SK-MEL-5 (cell line): ENCODE measurements around the gene CDH4. TPM values are rescaled to one million over a fixed set of nuclear protein-coding genes. Genes with fewer than 3 reads are reported as not detected.
"Not testable (repeated sequence)": the region's sequence is repeated elsewhere in the genome, so short reads cannot be mapped to it uniquely, and the experiment has no call there.

Experiments
- DNase-seq: peaks from one replicate; pipeline ENCODE4 v3.0.0-alpha.2; 2016; ENCODE audit warnings: low read depth, low spot score
- in situ Hi-C: cut with HindIII; loops from 2 replicates; pipeline ENCODE4 v1.10.0; 2016; ENCODE audit warnings: low sequenced_read_pairs, high pct_unique_total_duplicates, low pct_unique_long_range_greater_than_20kb
- total RNA-seq: library from RNA; depleted of rRNA; stranded (reverse); fragments of >200 nt; shearing (Covaris generic); gene quantifications from 2 replicates; pipeline ENCODE4 v1.2.3, GENCODE V29; 2014

Gene CDH4
- total RNA-seq, 1 experiment from 2014 or later: not detected

GRCh38 chr20:61271312-61272231 lies 19.5 kb downstream of the CDH4 start:
- DNase-seq: peak; percentile 33
- in situ Hi-C loops: no loop called here

GRCh38 chr20:61273024-61273423 lies 21.0 kb downstream of the CDH4 start:
- in situ Hi-C loops, DNase-seq: not testable (repeated sequence)

DNA sequence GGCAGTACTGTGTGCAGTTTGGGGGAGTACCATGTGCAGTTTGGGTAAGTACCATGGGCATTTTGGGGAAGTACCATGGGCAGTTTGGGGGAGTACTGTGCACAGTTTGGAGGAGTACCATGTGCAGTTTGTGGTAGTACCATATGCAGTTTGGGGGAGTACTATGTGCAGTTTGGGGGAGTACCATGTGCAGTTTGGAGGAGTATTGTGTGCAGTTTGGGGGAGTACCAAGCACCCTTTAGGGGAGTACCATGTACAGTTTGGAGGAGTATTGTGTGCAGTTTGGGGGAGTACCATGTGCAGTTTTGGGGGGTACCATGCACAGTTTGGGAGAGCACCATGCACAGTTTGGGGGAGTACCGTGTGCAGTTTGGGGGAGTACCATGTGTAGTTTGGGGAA lies 21.6 kb downstream of the CDH4 start:
- in situ Hi-C loops: not testable (repeated sequence)

GRCh38 chr20:61274326-61274725 lies 22.3 kb downstream of the CDH4 start:
- in situ Hi-C loops: no loop called here
- DNase-seq: no peak

More for the DNA sequence above, 21.6 kb downstream of the CDH4 start:
- DNase-seq: not testable (repeated sequence)

GRCh38 chr20:61278296-61278695 lies 26.2 kb downstream of the CDH4 start:
- no peak for DNase-seq
- in situ Hi-C loops: no loop called here

- in situ Hi-C loops: no loop called here
- no peak for DNase-seq
These were observed 27.6 kb downstream of the CDH4 start for GRCh38 chr20:61279621-61280150.

- in situ Hi-C loops: no loop called here
- no peak for DNase-seq
These were observed 28.3 kb downstream of the CDH4 start for GRCh38 chr20:61280217-61280980.

DNA sequence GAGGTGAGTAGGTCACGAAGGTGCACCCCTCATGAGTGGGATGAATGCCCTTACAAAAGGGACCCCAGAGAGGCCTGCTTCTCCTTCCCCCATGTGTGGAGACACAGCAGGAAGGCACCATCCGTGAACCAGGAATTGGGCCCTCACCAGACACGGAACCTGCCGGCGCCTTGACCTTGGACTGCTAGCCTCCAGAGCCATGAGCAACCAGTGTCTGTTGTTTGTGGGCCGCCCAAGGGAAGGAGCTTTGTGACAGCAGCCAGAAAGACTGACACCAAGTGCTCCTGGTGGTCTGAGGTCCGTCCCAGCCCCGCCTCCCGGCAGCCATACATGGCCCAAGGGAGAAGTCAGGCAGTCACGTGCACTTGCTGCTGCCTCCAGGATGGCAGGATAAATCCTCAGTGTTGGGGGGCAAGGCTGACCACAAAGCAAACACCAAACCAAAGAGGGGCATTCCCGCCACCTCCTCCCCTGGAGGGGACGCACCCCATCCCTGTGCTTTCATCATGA lies 29.3 kb downstream of the CDH4 start:
- in situ Hi-C loops: no loop called here
- no peak for DNase-seq

DNA sequence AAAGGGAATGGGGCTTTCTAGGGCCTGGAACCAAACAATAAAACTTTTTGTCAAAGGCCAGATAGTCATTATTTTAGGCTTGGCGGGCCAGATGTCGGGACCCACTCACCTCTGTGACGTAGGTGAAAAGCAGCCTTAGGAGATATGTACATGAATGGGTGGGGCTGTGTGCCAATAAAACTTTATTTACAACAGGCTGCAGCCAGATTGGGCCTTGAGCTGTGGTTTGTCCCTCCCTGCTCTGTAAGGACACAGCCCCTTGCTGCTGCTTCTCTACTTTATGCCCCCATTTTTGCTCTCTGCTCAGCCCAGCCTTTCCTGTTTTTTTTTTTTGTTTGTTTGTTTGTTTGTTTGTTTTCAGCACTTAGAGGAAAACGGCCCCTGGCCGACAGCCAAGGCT lies 32.7 kb downstream of the CDH4 start:
- no peak for DNase-seq
- in situ Hi-C loops: no loop called here

- in situ Hi-C loops: no loop called here
- no peak for DNase-seq
These were observed 33.1 kb downstream of the CDH4 start for GRCh38 chr20:61285152-61285645.

DNA sequence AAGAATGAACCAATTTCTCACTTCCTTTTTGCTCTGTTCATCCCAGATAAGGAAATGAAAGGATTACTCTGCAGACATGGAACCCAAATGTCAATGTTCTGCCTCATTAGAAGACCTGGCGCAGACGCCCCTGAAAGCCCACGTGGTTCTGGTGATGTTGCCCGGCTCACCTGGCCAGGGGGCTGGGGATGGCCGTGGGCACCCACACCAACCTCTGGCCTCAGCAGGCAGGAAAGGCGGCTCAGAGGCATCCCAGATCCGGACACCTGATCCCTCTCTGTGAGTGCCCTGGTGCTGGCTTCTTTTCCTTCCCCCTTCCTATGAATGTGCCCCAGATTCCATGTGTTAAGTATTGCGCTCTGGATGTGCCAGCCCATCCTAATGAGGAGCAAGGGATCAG lies 33.6 kb downstream of the CDH4 start:
- in situ Hi-C loops: no loop called here
- no peak for DNase-seq

DNA sequence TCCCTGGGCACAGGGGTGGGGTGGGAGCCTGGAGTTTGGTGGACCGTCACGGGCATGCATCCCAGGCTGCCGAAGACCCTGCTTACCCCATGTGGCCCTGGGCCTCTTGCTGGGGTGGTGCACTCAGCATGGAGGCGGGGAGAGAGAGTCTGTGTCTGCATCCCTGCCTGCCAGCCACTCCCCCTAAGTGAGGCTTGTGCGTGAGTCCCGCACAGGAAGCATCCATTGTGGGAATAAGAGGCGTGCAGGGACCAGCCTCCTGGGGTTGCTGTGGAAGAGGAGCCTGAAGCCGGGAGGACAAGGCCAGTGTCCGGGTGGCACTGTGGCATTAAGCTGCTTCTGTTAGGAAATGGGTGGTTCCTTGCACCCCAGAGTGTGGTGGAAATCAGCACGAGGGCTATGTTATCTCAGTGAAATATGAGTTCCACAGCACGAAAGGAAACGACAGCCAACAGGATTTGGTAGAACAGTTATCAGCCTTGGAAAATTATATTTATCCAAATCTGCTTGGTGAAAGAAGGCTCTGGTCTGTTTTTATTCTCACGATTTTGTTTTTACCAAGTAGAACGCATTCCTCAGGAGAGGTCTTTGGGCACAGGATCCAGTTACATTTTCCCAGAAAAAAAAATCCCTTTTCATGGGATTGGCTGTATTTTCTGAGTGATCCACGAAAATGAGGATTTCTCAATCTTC lies 35.7 kb downstream of the CDH4 start:
- DNase-seq: no peak
- in situ Hi-C loops: no loop called here

- no peak for DNase-seq
- in situ Hi-C loops: no loop called here
These were observed 36.3 kb downstream of the CDH4 start for GRCh38 chr20:61288331-61288784.

DNA sequence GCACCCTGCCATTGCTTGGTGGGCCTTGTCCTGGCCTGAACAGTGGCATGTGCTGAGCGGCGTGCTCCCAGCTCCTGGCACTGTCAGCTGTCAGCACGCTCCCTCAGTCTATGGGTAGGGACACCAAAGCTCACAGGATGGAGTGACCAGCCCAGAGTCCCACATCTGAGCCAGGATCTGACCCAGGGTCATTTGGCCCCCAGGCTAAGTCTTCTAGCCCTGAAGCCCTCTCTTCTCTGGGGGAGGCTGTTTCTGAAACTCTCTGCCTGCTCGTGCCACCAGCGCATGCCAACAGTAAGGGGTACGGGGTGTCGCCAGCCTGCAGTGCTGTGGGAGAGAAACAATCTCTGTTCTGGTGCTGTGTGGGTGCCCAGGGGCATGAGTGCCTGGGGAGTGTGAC lies 37.1 kb downstream of the CDH4 start:
- in situ Hi-C loops: no loop called here
- DNase-seq: no peak

DNA sequence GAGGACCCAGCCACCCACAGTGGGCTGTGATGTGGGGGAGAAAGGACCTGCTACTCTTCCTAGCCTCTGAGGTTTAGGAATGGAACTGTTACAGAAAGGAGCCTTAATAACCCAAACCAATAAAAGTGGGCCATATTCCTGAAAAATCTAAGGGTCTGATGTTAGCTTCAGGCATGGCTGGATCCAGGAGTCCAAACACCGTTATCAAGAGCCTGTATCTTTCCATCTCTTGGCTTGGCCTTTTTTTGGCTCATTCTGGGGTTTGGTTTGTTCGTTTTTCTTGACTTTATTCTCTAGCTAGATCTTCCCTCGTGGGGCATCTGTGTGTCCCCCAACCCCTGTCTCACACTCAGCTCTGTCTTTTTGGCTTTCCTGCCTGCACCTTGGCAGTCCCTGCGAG lies 38.7 kb downstream of the CDH4 start:
- in situ Hi-C loops: no loop called here
- DNase-seq: no peak

DNA sequence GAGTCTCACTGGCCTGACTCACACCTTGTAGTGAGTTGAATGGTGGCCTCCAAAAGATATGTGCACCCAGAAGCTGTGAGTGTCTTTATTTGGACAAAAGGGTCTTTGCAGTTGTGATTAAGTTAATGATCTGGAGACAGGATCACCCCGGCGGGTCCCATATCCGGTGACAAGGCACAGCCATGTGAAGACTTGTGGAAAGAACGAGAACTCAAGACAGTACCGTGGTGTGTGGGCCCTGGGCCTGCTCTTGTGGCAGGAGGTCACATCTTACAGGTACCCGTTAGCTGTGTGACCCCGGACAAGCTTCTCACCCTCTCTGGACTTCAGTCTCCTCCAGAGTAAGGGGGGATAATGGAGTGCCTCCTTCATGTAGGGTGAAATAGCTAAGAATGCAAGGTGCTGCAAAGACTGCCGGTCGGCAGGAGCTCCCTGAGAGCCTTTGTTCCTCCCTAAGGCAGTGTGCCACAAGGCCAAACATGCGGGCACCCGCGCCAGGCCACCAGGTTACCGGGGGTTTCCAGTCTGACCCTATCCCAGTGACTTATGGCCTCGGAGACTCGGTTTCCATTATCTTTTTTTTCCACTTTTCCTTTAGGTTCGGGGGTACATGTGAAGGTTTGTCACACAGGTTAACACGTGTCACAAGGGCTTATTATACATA lies 39.2 kb downstream of the CDH4 start:
- in situ Hi-C loops: no loop called here

GRCh38 chr20:61292391-61292790 lies 40.3 kb downstream of the CDH4 start:
- in situ Hi-C loops: no loop called here

More for the DNA sequence above, 39.2 kb downstream of the CDH4 start:
- DNase-seq: no peak

More at GRCh38 chr20:61292391-61292790, 40.3 kb downstream of the CDH4 start:
- DNase-seq: no peak
